Stimulated activated CD4-positive, alpha-beta T cell treated with anti-CD3 and anti-CD28 coated beads, Interleukin-1b, Interleukin-23, amount 100 ng/mL, for 1 hour (primary cell): ENCODE results near the gene RABL3.
"Not testable (repeated sequence)": the region's sequence is repeated elsewhere in the genome, so short reads cannot be mapped to it uniquely, and the experiment has no call there.

ENCODE experiments used
- DNase-seq, 2 donors: peaks; one replicate each; pipeline ENCODE4 v3.0.0-alpha.2; 2020; ENCODE audit warnings: low read depth in 2 of 2

Gene RABL3

DNA sequence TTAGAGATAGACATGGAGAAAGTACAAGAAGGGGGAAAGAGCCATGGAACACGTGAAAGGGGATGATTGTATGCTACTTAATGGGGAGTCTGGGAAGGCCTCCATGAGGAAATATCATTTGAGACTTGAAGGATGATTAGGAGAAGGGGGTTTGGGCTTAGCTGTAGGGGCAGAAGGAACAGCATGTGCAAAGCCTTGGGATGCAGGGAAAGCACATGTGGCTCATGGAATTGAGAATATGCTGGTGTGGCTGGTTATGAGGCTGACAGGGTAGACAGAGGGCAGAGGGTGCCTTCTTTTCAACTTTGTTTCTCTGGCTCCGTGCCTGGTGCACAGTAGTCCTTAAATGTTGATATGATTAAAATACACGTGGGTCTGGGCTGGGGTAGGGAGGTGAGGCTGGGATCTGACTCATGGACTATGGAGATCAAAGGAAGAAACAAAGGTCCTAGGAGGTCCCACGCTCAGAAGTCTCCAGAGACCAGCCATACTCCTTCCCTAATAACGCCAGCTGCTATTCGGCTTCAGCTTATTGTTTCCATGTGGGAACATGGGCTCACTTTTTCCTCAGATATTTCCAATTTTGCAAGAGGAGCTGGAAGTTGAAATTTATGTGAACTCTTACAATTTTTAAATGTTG is 1.4 kb upstream of the RABL3 start:
- DNase-seq, result no peak

DNA sequence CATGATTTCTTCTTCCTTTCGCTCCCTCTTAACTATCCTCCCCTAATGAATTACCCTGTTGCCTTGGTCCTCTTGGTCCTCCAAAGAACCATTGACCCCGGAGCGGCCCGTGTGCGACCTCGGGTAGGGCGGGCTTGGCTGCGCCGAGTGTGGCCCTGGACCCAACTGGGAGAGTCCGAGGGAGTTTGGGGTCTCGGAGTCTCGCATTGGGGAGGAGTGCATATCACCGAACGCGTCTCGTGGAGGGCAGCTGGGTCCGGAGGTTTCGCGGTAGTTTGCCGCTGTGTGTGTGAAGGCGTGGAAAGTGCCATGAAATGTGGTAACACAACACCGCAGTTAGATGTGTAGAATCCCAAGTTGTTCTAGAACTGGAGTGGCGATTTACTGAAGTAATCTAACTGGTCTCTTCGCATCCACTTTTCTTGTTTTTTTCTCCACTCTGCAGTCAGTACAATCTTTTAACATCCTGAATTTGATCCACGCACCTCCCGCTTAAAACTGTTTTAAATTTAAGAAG is 591 bp upstream of the RABL3 start:
- DNase-seq, result no peak

DNA sequence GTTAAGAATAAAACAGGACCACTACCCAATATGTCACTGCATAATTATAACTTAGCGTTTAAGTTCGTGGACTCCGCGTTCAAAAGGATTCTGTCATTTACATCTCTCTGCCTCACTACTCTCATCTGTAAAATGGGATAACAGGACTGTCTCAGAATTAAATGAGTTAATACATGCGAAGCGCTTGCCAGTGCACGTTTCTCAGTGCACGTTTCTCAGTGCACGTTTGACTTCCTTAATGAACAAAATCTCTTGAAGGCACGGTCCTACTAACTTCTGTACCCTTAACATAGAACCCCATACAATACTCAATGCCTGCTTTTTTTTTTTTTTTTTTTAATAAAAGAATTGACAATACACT is 499 bp downstream of the RABL3 start:
- DNase-seq, result no peak

- no peak for DNase-seq
Observed at GRCh38 chr3:120741320-120741719, 996 bp downstream of the RABL3 start.

DNA sequence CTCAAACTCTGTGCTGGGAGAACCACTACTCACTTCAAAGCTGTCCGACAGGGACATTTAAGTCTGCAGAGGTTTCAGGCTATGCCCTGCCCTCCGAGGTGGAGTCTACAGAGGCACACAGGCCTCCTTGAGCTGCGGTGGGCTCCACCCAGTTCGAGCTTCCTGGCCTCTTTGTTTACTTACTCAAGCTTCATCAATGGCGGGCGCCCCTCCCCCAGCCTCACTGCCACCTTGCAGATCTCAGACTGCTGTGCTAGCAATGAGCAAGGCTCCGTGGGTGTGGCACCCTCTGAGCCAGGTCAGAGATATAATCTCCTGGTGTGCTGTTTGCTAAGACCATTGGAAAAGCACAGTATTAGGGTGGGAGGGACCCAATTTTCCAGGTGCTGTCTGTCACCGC is 4.3 kb downstream of the RABL3 start:
- DNase-seq, result not testable (repeated sequence)

GRCh38 chr3:120730576-120731542 is 11.5 kb downstream of the RABL3 start:
- no peak for DNase-seq

DNA sequence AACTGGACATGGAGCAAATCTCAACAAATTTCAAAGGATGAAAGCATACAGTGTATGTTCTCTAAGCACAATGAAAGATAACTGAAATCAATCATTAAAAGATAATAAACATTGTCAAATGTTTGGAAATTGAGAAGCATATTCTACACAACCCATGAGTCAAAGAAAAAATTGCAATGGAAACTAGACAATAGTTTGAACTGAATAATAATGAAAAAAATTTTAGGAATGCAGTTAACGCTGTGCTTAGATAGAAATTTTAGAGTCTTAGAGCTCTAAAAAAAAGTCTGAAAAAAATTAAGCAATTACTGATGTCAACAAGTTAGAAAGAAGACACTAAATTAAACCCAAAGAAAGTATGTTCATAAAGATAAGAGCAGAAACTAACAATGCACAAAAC is 15.5 kb downstream of the RABL3 start:
- no peak for DNase-seq

GRCh38 chr3:120719167-120719834 is 23.0 kb downstream of the RABL3 start:
- DNase-seq, result peak; percentile 10 to 35

GRCh38 chr3:120713262-120713661 is 29.1 kb downstream of the RABL3 start:
- DNase-seq, result no peak

- DNase-seq, result no peak
Observed at GRCh38 chr3:120710369-120710768, 31.9 kb downstream of the RABL3 start.

- DNase-seq, result no peak
Observed at GRCh38 chr3:120708408-120708807, 33.9 kb downstream of the RABL3 start.

- DNase-seq, result no peak
Observed at GRCh38 chr3:120706950-120707349, 35.4 kb downstream of the RABL3 start.

DNA sequence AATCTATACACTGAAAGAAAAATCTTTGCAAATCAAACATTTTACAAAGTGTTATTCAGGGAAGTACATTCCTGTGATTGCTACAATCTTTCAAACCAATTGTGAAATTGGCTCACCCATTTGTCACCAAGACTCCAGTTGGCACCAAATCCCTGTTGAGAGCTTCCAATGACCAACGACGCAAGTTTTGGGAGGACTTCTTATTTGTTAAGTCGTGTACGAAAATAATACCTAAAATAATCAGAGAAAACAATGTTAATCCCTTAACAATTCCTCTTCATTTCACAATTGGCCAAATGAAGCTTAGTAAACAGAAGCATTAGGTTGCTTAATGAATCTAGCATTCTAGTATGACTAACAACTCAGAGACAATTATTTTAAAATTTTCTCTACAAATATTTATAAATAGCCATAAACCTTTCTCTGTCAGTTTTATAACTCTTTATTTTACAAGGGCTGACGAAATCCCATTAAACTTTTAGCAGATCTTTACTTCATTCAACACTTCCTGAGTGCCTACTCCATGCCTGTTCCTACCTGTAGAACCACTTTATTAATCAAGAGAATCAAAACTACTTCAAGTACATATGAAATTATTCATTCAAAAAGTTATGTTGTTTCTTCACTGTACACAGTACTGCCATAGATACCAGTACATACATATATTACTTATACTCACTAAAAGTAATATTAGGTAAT is 36.3 kb downstream of the RABL3 start:
- DNase-seq, result no peak

- DNase-seq, result no peak
Observed at GRCh38 chr3:120699333-120699732, 43.0 kb downstream of the RABL3 start.

- DNase-seq, result no peak
Observed at GRCh38 chr3:120693439-120694171, 48.7 kb downstream of the RABL3 start.

- DNase-seq, result no peak
Observed at GRCh38 chr3:120689395-120689794, 52.9 kb downstream of the RABL3 start.

GRCh38 chr3:120688121-120688520 is 54.2 kb downstream of the RABL3 start:
- DNase-seq, result no peak

DNA sequence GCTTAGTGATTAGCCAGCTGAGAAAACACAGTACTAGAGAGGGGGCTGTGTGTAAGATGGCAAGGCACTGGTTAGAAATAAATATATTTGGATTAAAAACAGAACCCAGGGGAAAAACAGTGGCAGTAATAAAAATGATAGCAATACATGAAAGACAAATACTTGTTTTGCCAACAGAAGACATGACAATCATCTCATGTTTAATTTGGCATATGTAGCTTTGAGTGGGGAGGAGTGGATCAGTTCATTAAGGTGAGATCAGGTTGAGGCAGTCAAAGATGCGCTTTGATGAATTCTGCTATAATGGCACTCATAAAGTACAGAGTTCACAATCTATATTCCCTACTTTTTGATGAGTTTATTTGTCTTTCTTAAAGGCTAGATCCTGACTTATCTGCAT is 56.9 kb downstream of the RABL3 start:
- DNase-seq, result no peak

DNA sequence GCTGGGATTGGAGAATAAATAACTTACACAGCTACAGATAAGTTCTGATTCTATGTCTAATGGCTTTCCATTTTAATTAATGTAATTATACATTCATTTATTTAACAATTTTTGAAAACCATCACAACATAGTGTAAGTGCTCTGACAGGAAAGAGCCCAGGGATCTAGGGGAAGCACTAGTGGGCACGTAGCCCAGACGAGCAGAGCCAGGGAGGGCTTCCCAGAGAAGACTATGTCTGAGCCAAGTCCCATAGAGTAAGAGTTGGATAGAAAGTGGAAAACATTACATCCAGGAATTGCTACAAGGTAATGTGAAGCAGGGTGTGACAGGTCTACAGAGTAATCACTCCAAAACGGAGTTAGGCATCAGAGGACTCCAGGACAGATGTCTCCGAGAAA is 57.4 kb downstream of the RABL3 start:
- no peak for DNase-seq

GRCh38 chr3:120683671-120684301 is 58.5 kb downstream of the RABL3 start:
- DNase-seq, result no peak

DNA sequence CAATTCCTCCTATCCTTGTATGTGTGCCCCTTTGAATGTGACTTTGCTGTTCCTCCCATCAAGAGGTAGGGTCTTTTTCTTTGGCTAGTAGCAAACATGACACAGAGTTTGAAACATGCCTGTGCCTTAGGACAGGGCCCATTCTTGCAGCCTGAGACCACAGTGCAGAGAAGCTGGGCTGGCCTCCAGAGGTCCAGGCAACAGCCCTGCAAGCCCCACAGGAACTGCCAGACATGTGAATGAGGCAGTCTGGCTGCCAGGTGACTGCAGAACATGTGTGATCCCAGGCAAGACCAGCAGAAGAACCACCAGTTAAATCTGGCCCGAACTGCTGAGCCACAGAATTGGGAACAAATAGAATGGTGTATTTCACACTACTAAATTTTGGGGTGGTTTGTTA is 59.1 kb downstream of the RABL3 start:
- DNase-seq, result no peak
